Breast epithelium (tissue), 4 donors: Measurements from ENCODE around the gene HSPA12B. TPM values are rescaled to one million over a fixed set of nuclear protein-coding genes. Genes with fewer than 3 reads are reported as not detected.
A peak's percentile ranks its signal among the peaks of the same experiment; 100 is the strongest.
"Not testable (repeated sequence)": the region's sequence is repeated elsewhere in the genome, so short reads cannot be mapped to it uniquely, and the experiment has no call there.

Experiments used
- DNase-seq, 2 donors: peaks; one replicate each; pipeline ENCODE4 v3.0.0-alpha.2; 2019; ENCODE audit warnings: low spot score in 2 of 2
- H3K27ac ChIP-seq, 2 donors: fragments of 200-600 bp; sonication (generic) in 1 of 2; one replicate each; pipeline ENCODE4 v1.5.1; 2016 to 2019; ENCODE audit warnings: mild to moderate bottlenecking in 1 of 2
- H3K27me3 ChIP-seq, 2 donors: fragments of 200-600 bp; sonication (generic) in 1 of 2; one replicate each; pipeline versions ENCODE4 v1.5.1 to v1.6.0; 2017 to 2019; ENCODE audit warnings: control low read depth in 1 of 2, mild to moderate bottlenecking in 1 of 2
- H3K36me3 ChIP-seq: fragments of 200-600 bp; one replicate; pipeline ENCODE4 v1.5.1; 2019
- H3K4me1 ChIP-seq, 2 donors: fragments of 200-600 bp; sonication (generic); one replicate each; pipeline ENCODE4 v1.5.1; 2016 to 2019; ENCODE audit warnings: control low read depth in 1 of 2
- H3K4me3 ChIP-seq, 3 donors: fragments of 200-600 bp; sonication (generic); 1 replicate in 2 of 3; 2 replicates in 1 of 3; pipeline ENCODE4 v1.5.1; 2016 to 2019; ENCODE audit warnings: mild to moderate bottlenecking in 3 of 3, moderate library complexity in 2 of 3
- H3K9me3 ChIP-seq, 2 donors: fragments of 200-600 bp; sonication (generic) in 1 of 2; one replicate each; pipeline ENCODE4 v1.5.1; 2016 to 2019; ENCODE audit warnings: control low read depth in 1 of 2
- CTCF ChIP-seq, 3 donors: fragments of 450-650 bp; IDR thresholded peaks; one replicate each; pipeline ENCODE4 v1.5.1; 2016 to 2017; ENCODE audit warnings: antibody characterized with exemption in 3 of 3, mild to moderate bottlenecking in 3 of 3, moderate library complexity in 3 of 3
- POLR2A ChIP-seq: fragments of 450-650 bp; IDR thresholded peaks from one replicate; pipeline ENCODE4 v1.6.1; 2016; ENCODE audit warnings: antibody characterized with exemption, mild to moderate bottlenecking, moderate library complexity
- POLR2AphosphoS5 ChIP-seq, 3 donors: sonication (generic); formaldehyde crosslinking; IDR thresholded peaks; one replicate each; pipeline ENCODE4 v1.6.1; 2017; ENCODE audit warnings: antibody characterized with exemption in 3 of 3
- intact Hi-C: fragments of 100-400 bp; cut with DNase I; formaldehyde crosslinking; loops from one replicate; pipeline ENCODE4 v1.15.1; 2023; ENCODE audit warnings: low total_unique reads
- total RNA-seq, 3 donors: library from RNA; depleted of rRNA; stranded (reverse); fragments of >200 nt; gene quantifications; one replicate each; pipeline ENCODE4 v1.1.0, GENCODE V29; 2016

Gene HSPA12B
- total RNA-seq, 3 donors from 2014 or later, result 7.0 to 25.2 (median 9.3) TPM

- Histone ChIP-seq H3K27me3 (no peaks in the 10 kb centered on the region), H3K36me3 (no peaks in the 10 kb centered on the region), H3K27ac (no peak overlapping the region), H3K4me1 (peaks cover 17 to 25% of the 10 kb centered on the region in 2 donors), H3K4me3 (no peak overlapping the region), H3K9me3 (no peaks in the 10 kb centered on the region)
- intact Hi-C loops, result loop anchor here (1.0 kb wide), 1 partner anchor 23 kb away; no protein-coding TSS in a partner anchor
- no peak for DNase-seq
- TF ChIP-seq POLR2AphosphoS5 (IDR thresholded peaks at IDR 0.05) (no peak), CTCF (IDR thresholded peaks at IDR 0.05) (no peak)
Measured at GRCh38 chr20:3788685-3789155, 56.2 kb downstream of the HSPA12B start.

- peaks cover 12 to 21% of the 10 kb centered on the region in 2 donors for H3K4me1 ChIP-seq
- H3K36me3 ChIP-seq, H3K4me3 ChIP-seq, H3K9me3 ChIP-seq, H3K27me3 ChIP-seq, H3K27ac ChIP-seq, DNase-seq, intact Hi-C loops: not testable (repeated sequence)
Measured at GRCh38 chr20:3789201-3789600, 56.7 kb downstream of the HSPA12B start.

- DNase-seq, H3K27ac ChIP-seq, H3K4me3 ChIP-seq, H3K36me3 ChIP-seq, H3K27me3 ChIP-seq, H3K4me1 ChIP-seq, intact Hi-C loops, H3K9me3 ChIP-seq: not testable (repeated sequence)
Measured at GRCh38 chr20:3794168-3794567, 61.7 kb downstream of the HSPA12B start.

- Histone ChIP-seq H3K27ac (peak overlapping the region; percentile 97 to 100), H3K4me3 (peak overlapping the region; percentile 59 to 93 (median 69)), H3K27me3 (no peaks in the 10 kb centered on the region), H3K9me3 (no peaks in the 10 kb centered on the region), H3K36me3 (no peaks in the 10 kb centered on the region), H3K4me1 (peaks cover 0 to 8% of the 10 kb centered on the region in 2 donors)
- TF ChIP-seq POLR2A (no peak), POLR2AphosphoS5 (IDR thresholded peaks at IDR 0.05) (no peak), CTCF (IDR thresholded peaks at IDR 0.05) (no peak)
- intact Hi-C loops, result no loop called here
- no peak for DNase-seq
Measured at GRCh38 chr20:3794701-3795420, 62.4 kb downstream of the HSPA12B start.

- no peaks in the 10 kb centered on the region for H3K9me3 ChIP-seq
- H3K27ac ChIP-seq, result peak within 1 kb of the TSS; percentile 97 to 100
- no peaks in the 10 kb centered on the region for H3K27me3 ChIP-seq
- H3K4me1 ChIP-seq, result peaks cover 0 to 8% of the 10 kb centered on the region in 2 donors
- H3K36me3 ChIP-seq, result no peaks in the 10 kb centered on the region
- TF ChIP-seq CTCF (IDR thresholded peaks at IDR 0.05) (peak; percentile 74 to 83 (median 75)), POLR2AphosphoS5 (IDR thresholded peaks at IDR 0.05) (peak; percentile 84 to 93 (median 84)), POLR2A (peak; percentile 15)
- peak; percentile 91 to 95 for DNase-seq
- intact Hi-C loops, result no loop called here
- peak within 1 kb of the TSS; percentile 59 to 93 (median 69) for H3K4me3 ChIP-seq
Measured at GRCh38 chr20:3795511-3796468, 63.3 kb downstream of the HSPA12B start, which contains the start of gene CDC25B. CDC25B (plus strand) TSS chr20:3796310; CDS start chr20:3796532, 222 bp downstream.
